Glutamatergic neuron (in vitro differentiated cells): ENCODE measurements around the gene DHH. TPM values are rescaled to one million over a fixed set of nuclear protein-coding genes. Genes with fewer than 3 reads are reported as not detected.
"Not testable (repeated sequence)": the region's sequence is repeated elsewhere in the genome, so short reads cannot be mapped to it uniquely, and the experiment has no call there.

Experiments
- DNase-seq: peaks from one replicate; pipeline ENCODE4 v3.0.0; 2022
- H3K27ac Mint-ChIP-seq: one replicate; pipeline ENCODE4 v1.8.0; 2020; ENCODE audit warnings: mild to moderate bottlenecking, mixed read lengths, inconsistent platforms; ENCODE audit not compliant: unreplicated experiment
- H3K27me3 Mint-ChIP-seq: one replicate; pipeline ENCODE4 v1.8.0; 2020; ENCODE audit warnings: mild to moderate bottlenecking, moderate library complexity, mixed read lengths, inconsistent platforms; ENCODE audit not compliant: unreplicated experiment
- H3K36me3 Mint-ChIP-seq: one replicate; pipeline ENCODE4 v1.8.0; 2020; ENCODE audit warnings: mild to moderate bottlenecking, mixed read lengths, inconsistent platforms; ENCODE audit not compliant: unreplicated experiment
- H3K4me1 Mint-ChIP-seq: one replicate; pipeline ENCODE4 v1.8.0; 2020; ENCODE audit warnings: mild to moderate bottlenecking, low read depth, mixed read lengths, inconsistent platforms; ENCODE audit not compliant: unreplicated experiment
- H3K4me3 Mint-ChIP-seq: one replicate; pipeline ENCODE4 v1.8.0; 2020; ENCODE audit warnings: mild to moderate bottlenecking, mixed read lengths, inconsistent platforms; ENCODE audit not compliant: unreplicated experiment
- H3K9me3 Mint-ChIP-seq: one replicate; pipeline ENCODE4 v1.8.0; 2020; ENCODE audit warnings: mild to moderate bottlenecking, moderate library complexity, mixed read lengths, inconsistent platforms; ENCODE audit not compliant: unreplicated experiment
- CTCF ChIP-seq: fragments of 200-600 bp; sonication (generic); IDR thresholded peaks from one replicate; pipeline ENCODE4 v1.5.0; 2021; ENCODE audit not compliant: partially characterized antibody, unreplicated experiment
- long read RNA-seq: library from polyadenylated mRNA; unstranded; transcript quantifications from one replicate; pipeline ENCODE4 v2.0.0, GENCODE V29; 2020; ENCODE audit not compliant: unreplicated experiment
- total RNA-seq: library from RNA; stranded (reverse); fragmentation: NEBNext Ultra II Directional; extraction: Animal tissue kit (Norgen Biotek cat#: 25700); gene quantifications from one replicate; pipeline ENCODE4 v1.2.1, GENCODE V29; 2021; ENCODE audit not compliant: unreplicated experiment

Gene DHH
- 1.2 TPM for total RNA-seq
- long read RNA-seq = 0 reads

- peaks cover 10% of the 10 kb centered on the region for H3K36me3 Mint-ChIP-seq
- H3K27ac Mint-ChIP-seq = peak within 1 kb of the TSS; percentile 28
- peaks cover 5% of the 10 kb centered on the region for H3K4me1 Mint-ChIP-seq
- TF ChIP-seq CTCF = no peak
- peaks cover 22% of the 10 kb centered on the region for H3K9me3 Mint-ChIP-seq
- peak within 1 kb of the TSS; percentile 47 for H3K4me3 Mint-ChIP-seq
- peak; percentile 46 for DNase-seq
- H3K27me3 Mint-ChIP-seq = peaks cover 25% of the 10 kb centered on the region
Measured at GRCh38 chr12:49094160-49094974, at the start of gene DHH. DHH (minus strand) TSS chr12:49094801; CDS start chr12:49094512, 289 bp downstream.

GRCh38 chr12:49144384-49144783 lies 49.8 kb upstream of the DHH start:
- no peak overlapping the region for H3K4me3 Mint-ChIP-seq
- DNase-seq = no peak
- H3K36me3 Mint-ChIP-seq = peaks cover 4% of the 10 kb centered on the region
- H3K4me1 Mint-ChIP-seq = no peaks in the 10 kb centered on the region
- no peaks in the 10 kb centered on the region for H3K9me3 Mint-ChIP-seq
- no peak overlapping the region for H3K27ac Mint-ChIP-seq
- peaks cover 3% of the 10 kb centered on the region for H3K27me3 Mint-ChIP-seq
- no peak for TF ChIP-seq CTCF

- no peak for DNase-seq
- no peak for TF ChIP-seq CTCF
- Mint-ChIP-seq H3K27ac (no peak overlapping the region), H3K36me3 (peaks cover 4% of the 10 kb centered on the region), H3K4me1 (peaks cover 6% of the 10 kb centered on the region), H3K4me3 (no peak overlapping the region), H3K27me3 (no peaks in the 10 kb centered on the region), H3K9me3 (no peaks in the 10 kb centered on the region)
Measured at GRCh38 chr12:49138999-49139398, 44.4 kb upstream of the DHH start.

GRCh38 chr12:49138587-49138986 lies 44.0 kb upstream of the DHH start:
- no peaks in the 10 kb centered on the region for H3K9me3 Mint-ChIP-seq
- no peaks in the 10 kb centered on the region for H3K27me3 Mint-ChIP-seq
- no peak for TF ChIP-seq CTCF
- no peak overlapping the region for H3K27ac Mint-ChIP-seq
- H3K4me1 Mint-ChIP-seq = peaks cover 6% of the 10 kb centered on the region
- no peak overlapping the region for H3K4me3 Mint-ChIP-seq
- peaks cover 4% of the 10 kb centered on the region for H3K36me3 Mint-ChIP-seq
- DNase-seq = no peak

- Mint-ChIP-seq H3K27ac (no peak overlapping the region), H3K9me3 (no peaks in the 10 kb centered on the region), H3K36me3 (peaks cover 4% of the 10 kb centered on the region), H3K4me1 (peaks cover 6% of the 10 kb centered on the region), H3K4me3 (no peak overlapping the region), H3K27me3 (no peaks in the 10 kb centered on the region)
- TF ChIP-seq CTCF = no peak
- DNase-seq = no peak
Measured at GRCh38 chr12:49137476-49137875, 42.9 kb upstream of the DHH start.

GRCh38 chr12:49136997-49137396 lies 42.4 kb upstream of the DHH start:
- H3K4me1 Mint-ChIP-seq = peaks cover 10% of the 10 kb centered on the region
- not testable (repeated sequence) for H3K9me3 Mint-ChIP-seq, DNase-seq, H3K27ac Mint-ChIP-seq, H3K36me3 Mint-ChIP-seq, H3K4me3 Mint-ChIP-seq, H3K27me3 Mint-ChIP-seq
